HepG2 (cell line): ENCODE results near the gene USP9Y. TPM values are rescaled to one million over a fixed set of nuclear protein-coding genes. Genes with fewer than 3 reads are reported as not detected.

ENCODE experiments used
- ATAC-seq: fragments of 200-7000 bp; cut with Tn5 transposase; 3 replicates; pipeline ENCODE4 v1.9.1; 2020; ENCODE audit warnings: mild to moderate bottlenecking, moderate library complexity
- BruUV-seq: library from RNA; stranded (reverse); fragments of 400-500 nt; replicated peaks from 2 replicates; lab custom pipeline; 2021; lab: Mats Ljungman, UMichigan
- CTCF ChIA-PET: fragments of 300-600 bp; formaldehyde crosslinking; extraction: SDS; loops from one replicate; lab custom pipeline; 2021; ENCODE audit warnings: low total read pairs, inconsistent platforms, low intra/inter-chr PET ratio; lab: Yijun Ruan, JAX
- POLR2A ChIA-PET: fragments of 350-600 bp; sonication (Branson Sonifier 250); formaldehyde crosslinking; loops from one replicate; lab custom pipeline; 2020; ENCODE audit warnings: antibody characterized with exemption, inconsistent platforms; lab: Yijun Ruan, JAX
- DNase-seq: peaks from one replicate; pipeline ENCODE4 v3.0.0-alpha.2; 2015; ENCODE audit warnings: low spot score
- FAIRE-seq: peaks from 3 replicates; lab custom pipeline; 2011; peaks lifted over from hg19 to GRCh38; lab: Jason Lieb, UNC
- H2AFZ ChIP-seq: one replicate; pipeline ENCODE4 v1.6.1; 2011; ENCODE audit warnings: low read length, inconsistent platforms
- H3K27ac ChIP-seq: fragments of 300-600 bp; 3 replicates; pipeline ENCODE4 v1.8.0; 2011; ENCODE audit warnings: mixed run types, mild to moderate bottlenecking, mixed read lengths, low read length, inconsistent platforms; ENCODE audit not compliant: insufficient read depth; ENCODE audit errors: extremely low read length
- H3K27me3 ChIP-seq, 2 experiments: fragments of 200-600 bp in 1 of 2; 2 replicates in 1 of 2; 3 replicates in 1 of 2; pipeline versions ENCODE4 v1.6.0 to v1.8.0; 2011; ENCODE audit warnings: low read length in 2 of 2, mild to moderate bottlenecking in 2 of 2, moderate library complexity in 2 of 2, inconsistent platforms in 1 of 2; ENCODE audit not compliant: insufficient read depth in 2 of 2, control insufficient read depth in 1 of 2
- H3K36me3 ChIP-seq, 2 experiments: fragments of 200-600 bp in 1 of 2; replicated peaks in 1 of 2; 2 replicates in 1 of 2; 3 replicates in 1 of 2; pipeline versions ENCODE4 v1.5.1 to v1.8.0; 2011; ENCODE audit warnings: low read length in 2 of 2, inconsistent platforms in 1 of 2; ENCODE audit not compliant: insufficient read depth in 2 of 2, control insufficient read depth in 1 of 2
- H3K4me1 ChIP-seq: 2 replicates; pipeline ENCODE4 v1.5.1; 2012; ENCODE audit warnings: low read length, inconsistent platforms; ENCODE audit not compliant: insufficient read depth
- H3K4me2 ChIP-seq: 2 replicates; pipeline ENCODE4 v1.6.0; 2011; ENCODE audit warnings: low read depth, low read length, inconsistent platforms
- H3K4me3 ChIP-seq, 3 experiments: fragments of 200-600 bp in 1 of 3; sonication (generic), shearing (Covaris generic) in 1 of 3; replicated peaks in 1 of 3; 2 replicates each; pipeline ENCODE4 v1.5.1; 2011 to 2016; ENCODE audit warnings: low read length in 3 of 3, inconsistent platforms in 2 of 3, low read depth in 2 of 3, mild to moderate bottlenecking in 2 of 3, control low read depth in 1 of 3, mixed read lengths in 1 of 3; ENCODE audit not compliant: insufficient read depth in 1 of 3
- H3K79me2 ChIP-seq: one replicate; pipeline ENCODE4 v1.6.1; 2011; ENCODE audit warnings: low read length, inconsistent platforms; ENCODE audit not compliant: insufficient read depth
- H3K9ac ChIP-seq: 2 replicates; pipeline ENCODE4 v1.6.0; 2011; ENCODE audit warnings: mild to moderate bottlenecking, low read depth, low read length, inconsistent platforms; ENCODE audit not compliant: insufficient read depth
- H3K9me3 ChIP-seq: 2 replicates; pipeline ENCODE4 v1.5.1; 2012; ENCODE audit warnings: mild to moderate bottlenecking, low read length
- H4K20me1 ChIP-seq: 2 replicates; pipeline ENCODE4 v1.6.0; 2011; ENCODE audit warnings: inconsistent platforms, mild to moderate bottlenecking, low read length, moderate library complexity; ENCODE audit not compliant: insufficient read depth
- EEA1 ChIP-seq: sonication (generic); formaldehyde crosslinking; IDR thresholded peaks from 2 replicates; pipeline ENCODE4 v1.5.1; 2020; ENCODE audit warnings: mild to moderate bottlenecking, missing genetic modification reagents, borderline replicate concordance
- JARID2 ChIP-seq: sonication (generic); formaldehyde crosslinking; IDR thresholded peaks from 2 replicates; pipeline ENCODE4 v1.8.1; 2023; ENCODE audit warnings: missing genetic modification reagents, inconsistent platforms; ENCODE audit not compliant: insufficient replicate concordance
- NR0B2 ChIP-seq: sonication (generic); formaldehyde crosslinking; IDR thresholded peaks from 2 replicates; pipeline ENCODE4 v1.4.0; 2020; ENCODE audit warnings: mild to moderate bottlenecking, missing genetic modification reagents
- ZMAT5 ChIP-seq: sonication (generic); formaldehyde crosslinking; IDR thresholded peaks from 2 replicates; pipeline ENCODE4 v1.5.0; 2020; ENCODE audit warnings: mild to moderate bottlenecking, low read depth, missing genetic modification reagents, borderline replicate concordance
- ZNF275 ChIP-seq: sonication (generic); formaldehyde crosslinking; IDR thresholded peaks from 2 replicates; pipeline ENCODE4 v1.8.0; 2022; ENCODE audit warnings: missing genetic modification reagents, mild to moderate bottlenecking, inconsistent platforms, borderline replicate concordance
- ZNF362 ChIP-seq: sonication (generic); formaldehyde crosslinking; IDR thresholded peaks from 2 replicates; pipeline ENCODE4 v1.4.0; 2020; ENCODE audit warnings: missing genetic modification reagents, mild to moderate bottlenecking, borderline replicate concordance
- ZNF451 ChIP-seq: sonication (generic); formaldehyde crosslinking; IDR thresholded peaks from 2 replicates; pipeline ENCODE4 v1.5.0; 2020; ENCODE audit warnings: mild to moderate bottlenecking, missing genetic modification reagents
- ZNF577 ChIP-seq: sonication (generic); formaldehyde crosslinking; IDR thresholded peaks from 2 replicates; pipeline ENCODE4 v1.4.0; 2020; ENCODE audit warnings: mild to moderate bottlenecking, low read depth, missing genetic modification reagents, borderline replicate concordance
- ZNF724P ChIP-seq: sonication (generic); formaldehyde crosslinking; IDR thresholded peaks from 2 replicates; pipeline ENCODE4 v1.8.0; 2022; ENCODE audit warnings: missing genetic modification reagents, borderline replicate concordance
- WGBS: methylation state at CpG from one replicate; pipeline ENCODE4 v1.1.6; 2017; ENCODE audit warnings: low lambda C conversion rate; 5-methylcytosine and 5-hydroxymethylcytosine counted together
- in situ Hi-C: cut with HindIII; loops from 2 replicates; pipeline ENCODE4 v1.10.0; 2017; ENCODE audit warnings: low pct_unique_long_range_greater_than_20kb; ENCODE audit not compliant: extremely low pct_ligation_motif_present
- intact Hi-C: fragments of 100-400 bp; cut with micrococcal nuclease; formaldehyde crosslinking; loops from one replicate; pipeline ENCODE4 v1.10.0; 2022; ENCODE audit not compliant: unreplicated experiment
- polyA plus RNA-seq, 8 experiments: library from polyadenylated mRNA; depleted of rRNA in 3 of 8; stranded (reverse) in 7 of 8; unstranded in 1 of 8; fragments of >200 nt; fragmentation: Illumina TruSeq in 4 of 8; extraction: Trizol in 4 of 8; gene quantifications; 2 replicates each; pipeline versions ENCODE4 v1.2.1 to v1.2.3, GENCODE V29; 2011 to 2016; ENCODE audit warnings: low read depth in 4 of 8, missing spikeins in 1 of 8, mixed read lengths in 1 of 8; ENCODE audit not compliant: insufficient read depth in 1 of 8
- total RNA-seq, 5 experiments: library from RNA; depleted of rRNA; stranded (reverse); fragments of >200 nt; fragmentation: Illumina TruSeq; extraction: Trizol; gene quantifications; 2 replicates each; pipeline ENCODE4 v1.2.3, GENCODE V29; 2016; ENCODE audit warnings: low read depth in 1 of 5

USP9Y gene
- total and polyA plus RNA-seq, 2 of the 13 experiments (the other 11 are each of a cell fraction or from before 2014, with no cell fraction given): 14.6 to 41.9 TPM

DNA sequence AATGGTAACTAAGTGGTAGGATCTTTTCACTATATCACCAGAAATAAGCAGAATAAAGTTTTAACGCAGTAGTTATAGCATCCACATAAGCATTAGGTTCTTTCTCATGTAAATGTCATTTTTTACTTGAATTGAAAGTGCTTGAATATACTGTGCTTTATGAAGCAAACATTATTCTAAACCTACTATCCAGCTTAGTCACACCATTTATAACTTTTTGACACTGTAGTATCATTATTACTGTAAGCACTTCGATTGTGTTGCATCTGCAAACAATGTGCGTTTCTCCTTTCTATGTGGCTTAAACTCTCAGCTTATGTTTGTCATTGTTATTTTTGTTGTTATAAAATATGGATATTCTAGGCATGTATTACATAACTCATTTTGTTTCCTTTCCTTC lies 132.3 kb downstream of the USP9Y start:
- H3K9me3 ChIP-seq: no peaks in the 10 kb centered on the region
- H3K27me3 ChIP-seq: no peaks in the 10 kb centered on the region
- CTCF ChIA-PET: no interaction called here
- no peak for ATAC-seq
- FAIRE-seq: no peak
- no peak overlapping the region for H3K27ac ChIP-seq
- intact Hi-C loops (no loop called here), in situ Hi-C loops (no loop called here)
- BruUV-seq: no TSS peak
- DNase-seq: no peak
- POLR2A ChIA-PET: no interaction called here
- no peaks in the 10 kb centered on the region for H4K20me1 ChIP-seq
- 86% methylated on average over 3 of the region's 3 CpGs for WGBS
- no peak overlapping the region for H2AFZ ChIP-seq
- no peaks in the 10 kb centered on the region for H3K79me2 ChIP-seq
- no peak overlapping the region for H3K9ac ChIP-seq
- H3K4me1 ChIP-seq: no peaks in the 10 kb centered on the region
- H3K4me2 ChIP-seq: no peak overlapping the region
- no peaks in the 10 kb centered on the region; a peak in 1 of 5 replicates for H3K36me3 ChIP-seq
- TF ChIP-seq ZNF275 (CRISPR knock-in tag) (no peak), ZNF451 (no peak), JARID2 (CRISPR knock-in tag) (no peak), NR0B2 (CRISPR knock-in tag) (no peak), ZMAT5 (no peak), ZNF577 (no peak), ZNF724P (no peak), EEA1 (CRISPR knock-in tag) (no peak), ZNF362 (CRISPR knock-in tag) (no peak)
- no peak overlapping the region for H3K4me3 ChIP-seq
